Measurements from ENCODE around the gene KCND3. TPM values are rescaled to one million over a fixed set of nuclear protein-coding genes. Genes with fewer than 3 reads are reported as not detected.

Gene KCND3
- total and polyA plus RNA-seq, 2 donors (not counting 3 experiments of a cell fraction or from before 2014, with no cell fraction given) = 0.03 TPM; not detected in 1

DNA sequence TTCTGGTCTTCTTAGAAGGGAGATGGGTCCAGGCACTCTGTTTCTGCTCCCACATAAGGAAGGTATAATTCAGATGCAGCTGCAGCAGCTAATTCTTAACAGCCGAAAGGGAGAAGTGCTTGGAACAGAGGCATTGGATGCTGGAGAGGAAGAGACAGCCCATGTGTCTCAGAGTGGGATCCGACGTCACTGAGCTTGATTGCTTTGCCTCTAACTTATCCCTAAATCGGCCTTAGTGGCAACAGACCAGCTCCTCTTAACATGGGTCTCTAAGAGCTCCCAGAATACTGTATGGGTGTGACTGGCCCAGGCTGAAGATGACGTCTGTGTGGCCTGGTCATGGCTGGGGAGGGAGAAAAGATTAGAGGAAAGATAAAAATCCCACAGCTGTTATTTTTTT, 40.7 kb upstream of the KCND3 start:
- H3K27me3 ChIP-seq (ENCODE audit: control insufficient read depth in 2 of 2, insufficient read depth in 2 of 2, low read length in 2 of 2) = no peaks in the 10 kb centered on the region
- FAIRE-seq (no peak), DNase-seq (ENCODE audit: low read depth, low spot score) (no peak)
- intact Hi-C loops (cut with micrococcal nuclease) (no loop called here), dilution Hi-C loops (cut with MboI; ENCODE audit: extremely low pct_ligation_motif_present, low sequenced_read_pairs) (no loop called here)
- H4K20me1 ChIP-seq (replicated peaks; ENCODE audit: control insufficient read depth, extremely low read depth, insufficient read depth, low read length) = no peaks in the 10 kb centered on the region
- H3K9me1 ChIP-seq (replicated peaks; ENCODE audit: control insufficient read depth, extremely low read depth, insufficient read depth, low read length) = no peaks in the 10 kb centered on the region
- H3K9me3 ChIP-seq (replicated peaks; ENCODE audit: control insufficient read depth, insufficient read depth, low read length) = no peaks in the 10 kb centered on the region
- no peaks in the 10 kb centered on the region for H3K79me2 ChIP-seq (ENCODE audit: control insufficient read depth, insufficient read depth, low read length)
- no peak overlapping the region for H3K9ac ChIP-seq (replicated peaks; ENCODE audit: extremely low read depth, insufficient read depth, low read length)
- POLR2A ChIA-PET = no interaction called here
- no peaks in the 10 kb centered on the region for H3K36me3 ChIP-seq (ENCODE audit: control insufficient read depth in 2 of 2, extremely low read depth in 1 of 2, insufficient read depth in 2 of 2, low read length in 2 of 2)
- CTCF ChIA-PET = no interaction called here
- H3K4me1 ChIP-seq (ENCODE audit: control insufficient read depth, extremely low read depth, insufficient read depth, low read length) = no peaks in the 10 kb centered on the region
- no TSS peak for BruUV-seq (replicated peaks)
- no peak overlapping the region for H3K27ac ChIP-seq (ENCODE audit: insufficient read depth, low read depth, low read length)
- no peak overlapping the region for H3K4me2 ChIP-seq (ENCODE audit: insufficient read depth, low read length)
- TF ChIP-seq EZH2 (IDR thresholded peaks at IDR 0.05; ENCODE audit: borderline replicate concordance, low read depth, low read length, severe bottlenecking) = no peak
- no peak for TF ChIP-seq POLR2AphosphoS5 (IDR thresholded peaks at IDR 0.05; ENCODE audit: insufficient read depth, low read depth, low read length)
- TF ChIP-seq MYC (IDR thresholded peaks at IDR 0.05; ENCODE audit: low read depth, low read length) = no peak
- no peak for TF ChIP-seq GATA2 (IDR thresholded peaks at IDR 0.05; ENCODE audit: insufficient read depth, insufficient read length, low read depth, low read length)
- TF ChIP-seq FOS (IDR thresholded peaks at IDR 0.05; ENCODE audit: borderline replicate concordance, insufficient read depth, low read length) = no peak
- TF ChIP-seq POLR2A (IDR thresholded peaks at IDR 0.05; ENCODE audit: low read depth, low read length) = no peak
- TF ChIP-seq MAX (IDR thresholded peaks at IDR 0.05; ENCODE audit: insufficient read depth, insufficient read length) = no peak
- TF ChIP-seq, protein P1, sequence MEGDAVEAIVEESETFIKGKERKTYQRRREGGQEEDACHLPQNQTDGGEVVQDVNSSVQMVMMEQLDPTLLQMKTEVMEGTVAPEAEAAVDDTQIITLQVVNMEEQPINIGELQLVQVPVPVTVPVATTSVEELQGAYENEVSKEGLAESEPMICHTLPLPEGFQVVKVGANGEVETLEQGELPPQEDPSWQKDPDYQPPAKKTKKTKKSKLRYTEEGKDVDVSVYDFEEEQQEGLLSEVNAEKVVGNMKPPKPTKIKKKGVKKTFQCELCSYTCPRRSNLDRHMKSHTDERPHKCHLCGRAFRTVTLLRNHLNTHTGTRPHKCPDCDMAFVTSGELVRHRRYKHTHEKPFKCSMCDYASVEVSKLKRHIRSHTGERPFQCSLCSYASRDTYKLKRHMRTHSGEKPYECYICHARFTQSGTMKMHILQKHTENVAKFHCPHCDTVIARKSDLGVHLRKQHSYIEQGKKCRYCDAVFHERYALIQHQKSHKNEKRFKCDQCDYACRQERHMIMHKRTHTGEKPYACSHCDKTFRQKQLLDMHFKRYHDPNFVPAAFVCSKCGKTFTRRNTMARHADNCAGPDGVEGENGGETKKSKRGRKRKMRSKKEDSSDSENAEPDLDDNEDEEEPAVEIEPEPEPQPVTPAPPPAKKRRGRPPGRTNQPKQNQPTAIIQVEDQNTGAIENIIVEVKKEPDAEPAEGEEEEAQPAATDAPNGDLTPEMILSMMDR (IDR thresholded peaks at IDR 0.05; ENCODE audit: extremely low read depth in 1 of 2, insufficient read depth in 1 of 2, low read depth in 1 of 2, low read length in 2 of 2) = no peak
- no peak for TF ChIP-seq JUN (IDR thresholded peaks at IDR 0.05; ENCODE audit: borderline replicate concordance, insufficient read depth, insufficient read length, low read depth)
- H2AFZ ChIP-seq (ENCODE audit: low read depth, low read length) = no peak overlapping the region
- H3K4me3 ChIP-seq (replicated peaks in 1 of 3; ENCODE audit: insufficient read depth in 1 of 3, low read depth in 1 of 3, low read length in 3 of 3) = no peak overlapping the region

All from endothelial cell of umbilical vein (primary cell).